Choroid plexus epithelial cell (primary cell): ENCODE measurements around the gene TBXT.
A peak's percentile ranks its signal among the peaks of the same experiment; 100 is the strongest.

Source experiments
- DNase-seq: peaks from one replicate; pipeline ENCODE4 v3.0.0-alpha.2; 2010; ENCODE audit warnings: low read depth
- H3K4me3 ChIP-seq: 2 replicates; pipeline ENCODE4 v1.5.1; 2011; ENCODE audit warnings: low read depth, mild to moderate bottlenecking, control low read depth, low read length, moderate library complexity
- CTCF ChIP-seq: conservative IDR thresholded peaks from 2 replicates; pipeline ENCODE4 v1.5.1; 2011; ENCODE audit warnings: low read depth, mild to moderate bottlenecking, control low read depth, inconsistent platforms, low read length, moderate library complexity

Gene TBXT

DNA sequence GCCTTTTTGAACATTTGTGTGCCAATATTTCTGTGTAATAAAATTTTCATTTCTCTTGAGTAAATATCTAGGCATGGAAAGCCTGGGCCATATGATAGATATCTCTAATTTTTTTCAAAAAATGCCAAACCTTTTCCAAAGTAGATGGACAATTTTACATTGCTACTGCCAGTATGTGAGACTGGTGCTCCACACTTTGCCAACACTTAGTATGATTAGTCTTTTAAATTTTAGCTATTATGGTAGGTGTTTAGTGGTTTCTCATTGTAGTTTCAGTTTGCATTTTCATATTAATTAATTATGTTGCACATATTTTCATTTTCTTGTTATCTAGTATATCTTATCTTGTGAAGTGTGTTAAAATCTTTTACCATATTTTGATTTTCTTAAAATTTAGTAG, 52.0 kb downstream of the TBXT start:
- no peak for DNase-seq
- no peak overlapping the region for H3K4me3 ChIP-seq
- TF ChIP-seq CTCF = no peak

- TF ChIP-seq CTCF = no peak
- peak; percentile 50 for DNase-seq
- H3K4me3 ChIP-seq = no peak overlapping the region
Observed at GRCh38 chr6:166112580-166112979, 55.1 kb downstream of the TBXT start.

- no peak for TF ChIP-seq CTCF
- no peak overlapping the region for H3K4me3 ChIP-seq
- no peak for DNase-seq
Observed at GRCh38 chr6:166109608-166110007, 58.0 kb downstream of the TBXT start.
